Activated CD4-positive, alpha-beta T cell treated with anti-CD3 and anti-CD28 coated beads for 24 hours (primary cell): ENCODE results near the gene FOSB.

Experiments used
- DNase-seq, 2 donors: peaks; one replicate each; pipeline ENCODE4 v3.0.0-alpha.2; 2020; ENCODE audit warnings: low read depth in 2 of 2

Gene FOSB

GRCh38 chr19:45524575-45525129, 56.9 kb downstream of the FOSB start:
- no peak for DNase-seq
